Amygdala (tissue), 56 donors: Measurements from ENCODE around the gene FAM110A.

Experiments
- DNase-seq, 56 donors: peaks; one replicate each; lab custom pipeline; 2025; lab: John Stamatoyannopoulos, UW

Gene FAM110A

DNA sequence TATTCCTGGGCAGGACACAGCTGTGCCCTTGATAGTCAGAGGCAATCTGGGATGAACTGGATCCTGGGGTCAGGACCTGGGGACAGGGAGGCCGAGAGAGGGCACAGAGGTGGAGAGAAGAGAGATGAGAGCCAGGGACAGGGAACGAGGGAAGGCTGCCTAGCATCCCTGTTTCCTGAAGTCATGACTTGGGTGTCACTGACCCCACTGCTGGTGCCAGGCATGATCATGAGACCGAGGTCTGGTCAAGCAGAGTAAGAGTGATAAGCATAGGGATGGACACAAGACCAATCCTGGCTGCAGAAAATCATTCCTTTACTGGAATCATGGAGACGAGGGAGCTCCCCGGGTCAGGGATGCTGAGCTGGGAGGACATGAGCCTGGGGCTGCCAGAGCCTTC, 36.1 kb downstream of the FAM110A start:
- no peak for DNase-seq

DNA sequence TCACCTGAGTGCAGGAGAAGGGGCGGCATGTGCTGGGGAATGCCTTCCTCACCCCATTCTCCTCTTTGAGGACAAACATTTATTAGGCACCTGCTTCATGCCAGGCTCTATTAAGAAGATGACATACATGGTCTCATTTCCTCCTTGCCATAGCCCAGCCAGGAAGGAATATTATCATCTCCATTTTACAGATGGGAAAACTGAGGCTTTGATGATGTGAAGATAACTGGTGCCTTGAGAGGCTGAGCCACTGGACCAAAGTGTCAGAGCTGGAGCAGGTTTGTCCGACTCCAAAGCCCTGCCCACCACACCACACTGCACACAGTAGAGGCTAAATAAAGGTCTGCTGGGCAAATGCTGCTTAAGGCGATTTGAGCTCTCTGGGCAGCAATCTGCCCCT, 37.2 kb downstream of the FAM110A start:
- no peak for DNase-seq

DNA sequence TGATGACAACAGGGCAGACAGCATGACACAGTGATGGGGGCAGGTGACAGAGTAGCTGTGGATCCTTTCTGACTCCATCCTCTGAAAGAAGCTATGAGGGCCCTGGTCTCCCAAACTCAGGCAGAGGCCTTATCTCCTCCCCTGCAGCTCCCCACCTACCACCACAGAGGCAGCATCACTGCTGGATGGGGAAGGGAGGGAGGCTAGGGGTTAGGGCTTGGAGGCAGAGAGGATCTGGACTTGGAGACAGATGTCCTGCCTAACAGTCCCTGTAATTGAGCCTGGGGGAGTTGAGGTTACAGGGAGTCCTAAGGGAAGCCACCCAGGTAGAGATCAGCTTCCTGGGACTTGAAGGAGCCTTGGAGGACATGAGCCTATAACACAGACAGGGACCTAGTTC, 37.9 kb downstream of the FAM110A start:
- DNase-seq: no peak

DNA sequence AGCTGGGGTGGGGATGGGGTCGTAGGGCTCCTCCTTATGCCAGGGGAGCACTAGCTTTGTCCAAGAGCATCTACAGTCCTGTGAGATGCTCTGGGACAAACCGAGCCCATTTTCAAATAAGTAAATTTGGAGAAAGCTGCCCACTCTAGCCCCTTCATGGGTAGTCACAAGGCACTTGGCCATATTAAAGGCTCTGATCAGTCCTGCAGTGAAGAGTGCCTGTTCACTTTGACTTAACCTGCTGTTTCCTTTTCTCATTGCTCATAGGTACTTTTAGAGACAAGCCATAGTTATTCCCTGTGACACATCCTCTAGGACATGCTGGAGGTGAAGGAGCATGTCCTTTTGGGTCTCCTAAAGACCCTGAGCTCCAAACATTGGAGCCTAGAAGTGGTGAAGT, 38.4 kb downstream of the FAM110A start:
- no peak for DNase-seq

DNA sequence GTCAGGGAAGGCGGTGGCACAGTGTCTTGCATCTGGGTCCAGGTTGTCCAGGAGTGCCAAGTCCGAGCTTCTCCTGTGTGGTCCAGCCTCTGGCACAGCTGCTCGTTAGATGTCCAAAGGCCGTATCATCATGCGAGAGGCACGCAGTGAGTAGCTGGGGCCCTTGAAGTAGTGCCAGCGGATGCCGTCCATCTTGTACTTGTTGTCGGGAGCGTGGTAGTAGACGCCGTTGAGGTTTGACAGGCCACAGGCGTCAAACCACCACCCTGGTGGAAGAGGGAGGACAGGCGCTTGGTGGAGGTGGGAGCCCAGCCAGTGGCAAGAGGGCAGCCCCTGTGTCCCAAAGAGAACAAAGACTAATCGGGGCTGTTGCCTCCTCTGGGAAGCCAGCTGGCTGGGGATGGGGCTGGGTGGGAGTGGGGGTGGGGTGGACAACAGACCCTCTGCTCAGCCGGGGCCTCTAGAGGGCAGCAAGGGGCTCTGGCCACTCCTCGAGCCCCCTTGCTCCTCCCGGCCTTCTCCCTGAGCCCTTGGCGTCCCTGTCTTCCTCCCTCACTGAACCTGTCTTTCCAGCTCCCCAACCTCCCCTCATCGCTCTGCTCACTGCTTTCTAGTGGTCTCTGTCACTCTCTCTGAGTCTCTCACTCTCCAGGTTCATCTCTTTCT, 39.5 kb downstream of the FAM110A start:
- DNase-seq: no peak

DNA sequence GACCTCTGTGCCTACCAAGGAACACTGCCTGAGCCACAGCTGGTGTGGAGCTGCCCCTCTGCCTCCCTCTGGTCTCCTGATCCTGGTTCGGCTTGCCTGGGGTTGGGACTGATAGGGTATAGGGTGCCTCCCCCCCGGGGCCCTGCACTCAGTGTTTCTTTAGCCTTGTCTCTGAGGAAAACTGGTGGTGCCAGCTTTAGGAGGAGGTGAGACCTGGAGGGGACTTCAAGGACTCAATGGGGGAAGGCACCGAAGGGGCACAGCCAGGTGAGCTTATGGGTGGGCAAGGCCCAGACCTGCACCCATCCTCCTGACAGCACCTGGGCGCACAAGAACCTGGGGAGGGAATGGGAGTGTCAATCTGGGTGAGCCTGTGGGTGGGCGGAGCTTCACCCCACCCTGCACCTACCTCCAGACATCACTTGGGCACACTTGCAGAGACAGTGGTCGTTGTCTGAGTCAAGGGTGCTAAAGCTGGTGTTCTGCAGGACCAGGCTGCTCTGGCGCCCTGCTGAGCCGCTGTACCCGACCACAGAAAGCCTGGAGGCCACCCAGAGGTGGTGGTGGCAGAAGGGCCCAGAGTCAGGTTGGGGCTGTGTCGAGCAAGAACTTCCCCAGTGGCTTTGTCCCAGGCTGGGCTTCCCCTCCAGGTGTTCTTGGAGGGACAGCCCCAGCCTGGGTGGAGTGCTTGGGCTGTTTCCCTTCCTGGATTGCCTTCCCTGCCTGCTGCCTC, 40.5 kb downstream of the FAM110A start:
- no peak for DNase-seq

DNA sequence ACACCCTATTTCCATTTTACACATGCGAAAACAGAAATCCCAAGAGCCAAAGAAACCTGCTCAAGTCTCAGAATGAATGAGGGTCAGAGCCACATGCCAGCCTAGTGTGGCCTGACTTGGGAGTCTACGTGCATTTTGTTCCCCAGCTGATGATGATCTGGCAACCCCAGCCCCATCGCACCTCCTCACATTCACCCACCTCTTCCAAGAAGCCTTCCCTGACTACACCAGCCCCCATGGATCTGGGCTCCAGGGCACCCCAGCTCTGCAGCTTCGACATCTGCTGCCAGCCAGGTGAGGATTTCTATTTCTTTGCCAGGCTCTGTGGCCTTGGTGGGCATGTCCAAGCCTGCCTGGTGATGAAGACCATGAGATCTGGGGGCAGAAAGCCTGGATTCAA, 41.6 kb downstream of the FAM110A start:
- DNase-seq: no peak

DNA sequence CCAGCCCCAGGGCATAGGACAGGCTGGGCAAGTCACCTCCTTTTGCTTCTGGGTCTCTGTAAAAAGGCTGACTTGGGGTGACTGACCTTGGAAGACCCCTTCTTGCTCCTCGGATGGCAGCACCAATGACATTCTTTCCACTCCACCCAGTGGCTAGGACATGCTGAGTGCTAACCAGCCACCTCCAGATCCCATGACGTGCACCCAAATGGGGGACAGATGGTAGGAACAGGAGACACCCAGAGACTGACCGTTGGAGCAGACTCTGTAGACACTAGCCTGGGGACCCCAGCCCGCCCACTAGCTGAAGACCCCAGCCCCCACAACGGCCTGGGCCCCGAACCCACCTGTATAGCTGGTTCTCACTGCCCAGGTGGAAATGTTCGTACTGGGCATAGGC, 44.3 kb downstream of the FAM110A start:
- no peak for DNase-seq

DNA sequence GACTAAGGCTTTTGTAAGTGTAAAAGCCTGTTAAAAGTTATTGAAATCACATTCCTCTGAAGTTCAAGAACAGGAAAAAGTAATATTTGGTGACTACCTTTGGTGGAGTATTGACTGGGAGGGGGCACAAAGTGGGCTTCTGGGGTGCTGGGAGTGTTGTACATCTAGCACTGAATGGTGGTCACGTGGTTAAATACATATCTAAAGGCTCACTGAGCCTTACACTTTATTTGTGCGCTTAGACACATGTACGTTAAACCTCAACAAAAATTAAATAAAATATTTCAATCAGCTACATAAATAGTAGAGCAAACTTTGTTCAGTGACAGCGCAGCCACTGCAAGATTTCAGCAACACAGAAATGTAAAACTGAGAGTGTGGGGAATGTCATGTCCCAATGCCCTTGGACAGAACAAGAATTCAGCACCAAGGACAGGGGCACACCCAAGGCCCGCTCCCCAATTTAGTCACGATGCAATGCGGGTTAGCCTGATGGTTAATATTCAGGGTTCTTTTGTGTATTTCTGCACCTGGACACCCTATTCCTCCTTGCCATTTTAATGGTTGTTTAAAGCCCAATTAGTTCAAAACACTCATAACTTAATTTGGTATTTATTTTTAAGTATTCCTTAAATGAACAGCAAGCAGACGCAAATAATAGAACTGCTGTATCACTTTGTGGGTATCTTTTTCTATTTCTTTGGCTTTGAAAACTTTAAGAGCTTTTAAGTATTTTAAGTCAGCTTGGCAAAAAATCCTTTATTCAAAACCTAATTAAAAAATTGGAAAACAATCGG, 45.2 kb downstream of the FAM110A start:
- DNase-seq: no peak

DNA sequence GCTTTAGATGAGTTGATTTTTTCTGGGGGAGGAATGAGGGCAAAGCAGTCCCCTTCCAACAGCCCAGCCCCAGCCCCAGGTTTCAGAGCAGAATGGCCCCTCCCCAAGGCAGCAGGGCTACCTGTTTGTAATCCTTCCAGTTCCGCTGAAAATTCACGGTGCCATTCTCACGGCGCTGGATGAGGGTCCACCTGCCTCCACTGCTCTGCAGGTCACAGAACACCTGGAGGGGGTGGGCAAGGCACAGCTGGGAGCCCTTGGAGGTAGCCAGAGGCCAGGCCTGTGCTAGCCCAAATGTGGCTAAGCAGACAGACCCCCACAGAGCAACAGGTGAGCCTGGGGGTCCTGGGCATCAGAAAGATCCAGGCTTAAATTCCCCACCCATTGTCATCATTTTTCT, 46.1 kb downstream of the FAM110A start:
- no peak for DNase-seq

DNA sequence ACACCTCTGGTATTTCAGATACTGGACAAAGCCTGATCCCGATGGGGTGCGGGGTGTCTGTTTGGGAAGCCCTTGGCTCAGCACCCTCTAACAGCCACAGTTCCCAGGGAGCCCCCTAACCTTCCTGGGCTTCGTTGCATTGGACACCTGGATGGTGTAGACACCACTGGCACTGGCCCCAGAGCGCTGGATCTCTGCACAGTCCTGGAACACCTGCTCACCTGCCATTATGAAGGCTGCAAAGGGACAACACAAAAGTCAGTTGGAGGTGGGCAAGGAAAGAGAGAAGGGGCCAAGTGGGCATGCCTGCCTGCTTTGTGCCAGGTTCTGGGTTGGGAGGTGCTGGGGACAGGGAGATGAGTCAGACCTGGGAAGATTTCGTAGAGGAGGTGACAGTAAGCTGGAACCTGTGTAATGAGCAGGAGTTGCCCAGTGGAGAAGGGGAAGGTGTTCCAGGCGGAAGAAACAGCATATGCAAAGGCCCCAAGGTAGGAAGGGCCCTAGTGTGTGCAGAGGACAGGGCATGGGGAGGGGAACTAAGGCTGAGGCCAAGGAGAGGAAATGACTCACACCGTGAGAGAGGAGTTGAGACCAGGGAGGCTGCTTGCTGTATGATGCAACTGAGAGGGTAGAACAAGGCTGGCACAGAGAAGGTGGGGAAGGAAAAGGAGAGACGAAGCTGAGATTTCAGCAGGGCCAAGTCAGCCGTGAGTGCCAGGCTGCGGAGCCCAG, 47.7 kb downstream of the FAM110A start:
- DNase-seq: no peak

DNA sequence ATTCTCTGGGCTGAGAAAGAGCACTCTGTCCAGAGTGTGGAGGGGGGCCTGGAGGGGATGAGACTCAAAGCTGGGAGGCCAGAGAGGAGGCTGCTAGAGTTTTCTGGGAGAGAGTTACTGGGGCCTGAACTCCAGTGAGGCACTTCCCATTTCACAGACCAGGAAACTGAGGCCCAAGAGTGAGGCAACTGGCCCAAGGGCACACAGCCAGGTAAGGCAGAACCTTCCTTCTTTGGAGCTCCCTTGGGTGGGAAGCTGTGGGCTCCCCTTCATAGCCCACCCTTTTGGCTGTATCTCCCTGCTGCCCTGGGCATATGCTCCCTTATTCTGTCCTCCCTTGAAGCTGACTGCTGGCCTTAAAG, 48.2 kb downstream of the FAM110A start:
- no peak for DNase-seq

DNA sequence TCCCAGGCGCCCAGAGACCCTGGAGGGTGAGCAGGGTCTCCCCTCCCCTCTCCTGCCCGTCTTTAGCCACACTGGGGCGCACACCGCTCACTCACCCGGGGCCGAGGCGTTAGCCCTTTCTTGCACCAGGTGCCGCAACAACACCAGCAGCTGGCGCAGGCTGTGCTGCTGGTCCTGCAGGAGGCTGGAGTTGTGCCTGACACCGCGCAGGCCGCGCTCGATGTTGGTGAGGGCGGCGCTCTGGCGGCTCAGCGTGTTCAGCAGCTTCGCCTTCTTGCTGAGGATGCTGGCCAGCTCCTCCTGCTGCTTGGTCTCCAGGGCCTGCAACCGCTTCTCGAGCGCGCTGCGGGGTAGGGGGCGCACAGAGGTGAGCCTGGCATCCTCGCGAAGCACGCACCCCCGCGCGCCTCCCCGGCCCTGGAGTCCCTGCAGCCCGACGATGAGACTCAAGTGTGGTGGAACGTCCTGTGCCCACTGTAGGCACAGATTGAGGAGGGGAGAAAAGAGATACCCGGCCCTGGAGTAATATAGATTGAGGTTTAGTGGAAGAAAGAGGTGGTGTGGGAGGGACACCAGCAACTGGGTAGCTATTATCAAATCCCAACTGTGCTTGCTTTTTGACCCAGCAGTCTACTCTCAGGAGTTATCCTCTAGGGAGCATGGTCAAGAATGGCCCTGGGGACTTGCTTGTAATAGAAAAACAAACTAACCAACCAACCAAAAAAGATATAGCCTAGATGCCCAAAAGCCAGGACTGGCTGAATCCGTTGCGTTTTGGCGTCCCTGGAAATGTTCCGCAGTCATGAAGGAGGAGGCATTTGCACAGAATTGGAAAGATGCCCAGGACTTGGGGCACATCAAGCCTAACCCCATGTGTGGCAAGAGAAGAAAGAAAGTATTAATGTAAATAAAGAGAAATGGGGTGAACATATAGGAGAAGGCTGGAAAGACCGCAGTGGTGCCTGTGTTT, 51.8 kb downstream of the FAM110A start:
- DNase-seq: peak in 17 of 56 donors; percentile 5 to 67 (median 22)

DNA sequence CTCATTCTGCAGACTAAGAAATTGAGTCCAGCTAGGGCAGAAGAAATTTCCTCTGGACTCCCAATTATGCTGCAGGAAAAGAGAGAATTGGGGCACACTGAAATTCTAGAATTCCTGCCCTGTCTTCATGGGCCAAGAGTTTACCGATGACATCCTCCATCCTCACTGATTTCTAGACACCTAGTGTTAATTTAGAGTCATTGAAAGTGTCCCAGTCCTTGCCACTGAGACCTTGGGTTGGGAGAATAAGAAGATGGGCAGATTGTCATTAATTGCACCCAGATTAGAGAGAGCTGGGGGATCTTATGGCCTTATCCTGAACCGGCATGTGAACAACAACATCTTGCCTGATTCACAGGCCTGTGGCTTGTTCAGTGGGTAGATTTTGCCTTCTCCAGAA, 53.6 kb downstream of the FAM110A start:
- DNase-seq: no peak

DNA sequence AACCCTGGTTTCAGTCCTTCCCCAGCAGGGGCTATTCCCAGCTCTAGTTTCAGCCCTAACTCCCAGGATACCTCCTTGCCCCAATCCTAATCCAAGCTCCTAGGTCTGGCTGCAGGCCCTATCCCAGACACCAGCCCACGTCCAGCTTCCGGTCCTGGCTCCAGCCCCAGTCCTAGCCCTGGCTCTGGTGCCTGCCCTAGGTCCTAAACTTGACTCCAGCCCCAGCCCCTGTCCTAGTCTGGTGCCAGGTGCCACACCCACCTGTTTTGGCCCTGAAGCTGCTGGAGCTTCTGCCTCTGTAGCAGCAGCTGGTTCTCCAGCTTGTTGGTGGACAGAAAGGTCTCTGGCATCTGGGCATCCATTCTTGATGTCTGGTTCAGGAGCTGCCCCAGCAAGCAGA, 54.5 kb downstream of the FAM110A start:
- DNase-seq: no peak

DNA sequence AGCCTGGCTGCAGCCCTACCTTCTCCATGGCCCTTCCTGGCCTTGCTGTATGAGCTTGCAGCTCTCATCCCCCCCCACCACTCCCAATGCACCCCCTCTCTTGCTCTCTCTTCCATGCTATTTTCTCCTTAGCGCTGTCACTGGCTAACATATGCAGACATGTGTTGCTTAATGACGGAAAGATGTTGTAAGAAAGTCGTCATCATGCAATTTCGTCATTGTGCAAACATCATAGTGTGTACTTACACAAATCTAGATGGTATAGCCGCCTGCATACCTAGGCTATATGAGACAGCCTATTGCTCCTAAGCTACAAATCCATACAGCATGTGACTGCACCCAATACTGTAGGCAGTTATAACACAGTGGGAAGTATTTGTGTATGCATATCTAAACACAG, 55.6 kb downstream of the FAM110A start:
- DNase-seq: no peak

DNA sequence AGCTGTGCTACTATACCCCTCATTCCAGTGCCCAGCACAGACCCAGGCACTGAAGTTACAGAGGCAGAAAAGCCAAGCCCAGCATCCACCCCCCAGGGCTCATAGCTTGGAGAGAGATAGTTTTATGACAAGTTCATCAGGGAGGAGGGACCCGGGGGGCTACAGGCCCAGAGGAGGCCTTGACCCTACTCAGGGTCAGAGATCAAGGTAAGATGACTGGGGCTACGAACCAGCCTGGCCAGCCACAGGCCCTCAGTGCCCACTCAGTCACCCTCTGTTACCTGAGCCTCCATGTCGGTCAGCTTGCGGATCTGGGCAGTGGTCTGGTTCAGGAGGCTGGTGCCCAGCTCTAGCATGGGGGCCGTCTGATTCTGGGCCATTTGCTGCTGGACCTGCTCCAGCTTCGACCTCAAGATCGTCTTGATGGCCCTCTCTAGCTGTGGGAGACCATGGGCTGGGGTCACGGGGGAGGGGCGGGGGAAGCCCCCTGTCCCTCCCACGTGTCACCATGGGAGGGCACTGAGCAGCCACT, 56.5 kb downstream of the FAM110A start:
- no peak for DNase-seq

DNA sequence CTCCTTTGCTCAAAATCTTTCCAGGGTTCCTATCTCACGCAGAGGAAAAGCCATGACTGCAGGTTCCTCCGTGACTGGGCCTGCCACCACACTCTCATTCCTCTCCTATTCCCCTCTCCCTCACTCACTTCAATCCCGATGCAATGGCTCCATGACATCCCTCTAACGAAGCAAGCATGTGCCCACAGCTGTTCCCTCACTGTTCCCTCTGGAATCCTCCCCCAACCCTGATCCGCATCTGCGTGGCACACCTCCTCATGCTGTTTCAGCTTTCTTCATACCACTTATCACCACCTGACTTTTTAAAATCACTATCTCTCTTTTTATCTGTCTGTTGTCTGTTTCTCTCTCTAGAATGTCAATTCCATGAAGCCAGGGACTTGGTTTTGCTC, 57.1 kb downstream of the FAM110A start:
- DNase-seq: no peak

DNA sequence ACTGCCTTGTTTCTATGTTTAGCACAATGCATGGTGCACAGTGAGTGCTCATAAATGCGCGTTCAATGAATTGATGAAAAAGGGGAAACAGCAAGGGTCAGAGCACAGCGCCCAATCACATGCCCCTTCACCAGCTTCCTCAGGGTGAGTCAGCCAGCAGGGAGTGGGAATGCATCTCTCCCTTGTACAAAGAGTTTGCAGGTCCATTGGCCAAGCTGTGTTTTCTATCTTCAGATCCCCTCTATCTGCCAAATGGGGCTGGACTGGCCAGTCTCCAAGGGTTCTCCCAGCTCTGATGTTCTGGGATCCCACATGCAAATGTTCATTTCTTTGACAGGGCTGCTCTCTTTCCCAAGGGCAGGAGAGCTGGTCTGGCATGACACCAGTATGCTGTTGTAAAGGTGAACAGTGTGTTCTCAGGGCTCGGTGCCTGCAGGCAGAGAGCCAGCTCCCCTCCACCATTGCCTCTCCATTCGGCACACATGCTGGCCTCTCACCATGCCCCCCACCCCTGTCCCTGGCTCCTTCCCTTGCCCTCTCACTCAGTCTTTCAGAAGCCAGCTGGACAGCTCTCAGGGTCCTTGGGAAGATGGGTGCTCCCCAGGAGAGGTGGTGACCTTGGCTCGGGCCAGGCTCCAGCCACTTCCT, 57.7 kb downstream of the FAM110A start:
- DNase-seq: peak in 36 of 56 donors; percentile 6 to 80 (median 50)
